WTC11 (cell line): ENCODE measurements around the gene ZNF821.

Experiments
- GABPB1 ChIP-seq: sonication (generic); formaldehyde crosslinking; IDR thresholded peaks from 2 replicates; pipeline ENCODE4 v1.8.1; 2023; ENCODE audit warnings: mild to moderate bottlenecking, missing genetic modification reagents
- HMGA2 ChIP-seq: fragments of 250-450 bp; sonication (Bioruptor Pico); IDR thresholded peaks from 2 replicates; pipeline ENCODE4 v1.4.0; 2021; ENCODE audit warnings: mild to moderate bottlenecking, moderate library complexity
- IRF2 ChIP-seq: sonication (generic); formaldehyde crosslinking; IDR thresholded peaks from 2 replicates; pipeline ENCODE4 v1.8.0; 2022; ENCODE audit warnings: low read depth, missing genetic modification reagents, borderline replicate concordance
- SMAD4 ChIP-seq: sonication (generic); formaldehyde crosslinking; IDR thresholded peaks from 2 replicates; pipeline ENCODE4 v1.8.0; 2022; ENCODE audit warnings: mild to moderate bottlenecking, missing genetic modification reagents
- SP1 ChIP-seq: sonication (generic); formaldehyde crosslinking; conservative IDR thresholded peaks from 2 replicates; pipeline ENCODE4 v1.8.1; 2022; ENCODE audit warnings: missing genetic modification reagents
- TEAD1 ChIP-seq: sonication (generic); formaldehyde crosslinking; IDR thresholded peaks from 2 replicates; pipeline ENCODE4 v1.8.0; 2022; ENCODE audit warnings: mild to moderate bottlenecking, missing genetic modification reagents
- TEAD4 ChIP-seq: sonication (generic); formaldehyde crosslinking; IDR thresholded peaks from 2 replicates; pipeline ENCODE4 v1.8.0; 2022; ENCODE audit warnings: mild to moderate bottlenecking, missing genetic modification reagents
- ZNF121 ChIP-seq: sonication (generic); formaldehyde crosslinking; IDR thresholded peaks from 2 replicates; pipeline ENCODE4 v1.8.0; 2023; ENCODE audit warnings: missing genetic modification reagents
- TF ChIP-seq, protein P1 (sequence below): fragments of 200-600 bp; IDR thresholded peaks from 2 replicates; pipeline ENCODE4 v1.8.0; 2022; ENCODE audit warnings: antibody characterized with exemption
- TF ChIP-seq, protein P2 (sequence below): sonication (generic); formaldehyde crosslinking; IDR thresholded peaks from 2 replicates; pipeline ENCODE4 v1.8.0; 2022; ENCODE audit warnings: mild to moderate bottlenecking, missing genetic modification reagents
- TF ChIP-seq, protein P3 (sequence below): sonication (generic); formaldehyde crosslinking; IDR thresholded peaks from 2 replicates; pipeline ENCODE4 v1.8.1; 2023; ENCODE audit warnings: mild to moderate bottlenecking, moderate library complexity, missing genetic modification reagents
- TF ChIP-seq, protein P4 (sequence below): sonication (generic); formaldehyde crosslinking; IDR thresholded peaks from 2 replicates; pipeline ENCODE4 v1.8.1; 2022; ENCODE audit warnings: missing genetic modification reagents, borderline replicate concordance
- TF ChIP-seq, protein P5 (sequence below): sonication (generic); formaldehyde crosslinking; IDR thresholded peaks from 2 replicates; pipeline ENCODE4 v1.8.1; 2023; ENCODE audit warnings: mild to moderate bottlenecking, missing genetic modification reagents, moderate library complexity
- TF ChIP-seq, protein P6 (sequence below): sonication (generic); formaldehyde crosslinking; conservative IDR thresholded peaks from 2 replicates; pipeline ENCODE4 v1.8.1; 2022; ENCODE audit warnings: mild to moderate bottlenecking, missing genetic modification reagents

DNA sequence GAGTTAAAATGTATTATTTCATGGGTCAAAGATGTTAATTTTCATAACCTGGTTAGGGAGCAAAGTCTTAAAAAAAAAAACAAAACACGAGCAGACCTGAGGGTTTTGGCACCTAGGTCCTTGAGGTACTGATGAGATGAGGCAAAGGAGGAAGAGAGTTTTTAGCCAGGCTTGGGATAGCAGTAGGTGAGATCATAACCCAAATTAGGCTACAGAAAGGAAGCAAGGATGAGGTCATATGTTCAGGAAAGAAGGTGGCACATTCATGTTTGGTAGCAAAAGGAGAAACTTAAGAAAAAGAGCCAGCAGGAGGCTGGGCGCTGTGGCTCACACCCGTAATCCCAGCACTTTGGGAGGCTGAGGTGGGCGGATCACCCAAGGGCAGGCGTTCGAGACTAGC is 35.4 kb downstream of the ZNF821 start:
- TF ChIP-seq, protein P1, sequence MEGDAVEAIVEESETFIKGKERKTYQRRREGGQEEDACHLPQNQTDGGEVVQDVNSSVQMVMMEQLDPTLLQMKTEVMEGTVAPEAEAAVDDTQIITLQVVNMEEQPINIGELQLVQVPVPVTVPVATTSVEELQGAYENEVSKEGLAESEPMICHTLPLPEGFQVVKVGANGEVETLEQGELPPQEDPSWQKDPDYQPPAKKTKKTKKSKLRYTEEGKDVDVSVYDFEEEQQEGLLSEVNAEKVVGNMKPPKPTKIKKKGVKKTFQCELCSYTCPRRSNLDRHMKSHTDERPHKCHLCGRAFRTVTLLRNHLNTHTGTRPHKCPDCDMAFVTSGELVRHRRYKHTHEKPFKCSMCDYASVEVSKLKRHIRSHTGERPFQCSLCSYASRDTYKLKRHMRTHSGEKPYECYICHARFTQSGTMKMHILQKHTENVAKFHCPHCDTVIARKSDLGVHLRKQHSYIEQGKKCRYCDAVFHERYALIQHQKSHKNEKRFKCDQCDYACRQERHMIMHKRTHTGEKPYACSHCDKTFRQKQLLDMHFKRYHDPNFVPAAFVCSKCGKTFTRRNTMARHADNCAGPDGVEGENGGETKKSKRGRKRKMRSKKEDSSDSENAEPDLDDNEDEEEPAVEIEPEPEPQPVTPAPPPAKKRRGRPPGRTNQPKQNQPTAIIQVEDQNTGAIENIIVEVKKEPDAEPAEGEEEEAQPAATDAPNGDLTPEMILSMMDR, result no peak
- no peak for TF ChIP-seq IRF2 (CRISPR knock-in tag)
- TF ChIP-seq, protein P2, sequence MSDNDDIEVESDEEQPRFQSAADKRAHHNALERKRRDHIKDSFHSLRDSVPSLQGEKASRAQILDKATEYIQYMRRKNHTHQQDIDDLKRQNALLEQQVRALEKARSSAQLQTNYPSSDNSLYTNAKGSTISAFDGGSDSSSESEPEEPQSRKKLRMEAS (CRISPR knock-in tag), result no peak
- no peak for TF ChIP-seq GABPB1 (CRISPR knock-in tag)
- TF ChIP-seq, protein P3, sequence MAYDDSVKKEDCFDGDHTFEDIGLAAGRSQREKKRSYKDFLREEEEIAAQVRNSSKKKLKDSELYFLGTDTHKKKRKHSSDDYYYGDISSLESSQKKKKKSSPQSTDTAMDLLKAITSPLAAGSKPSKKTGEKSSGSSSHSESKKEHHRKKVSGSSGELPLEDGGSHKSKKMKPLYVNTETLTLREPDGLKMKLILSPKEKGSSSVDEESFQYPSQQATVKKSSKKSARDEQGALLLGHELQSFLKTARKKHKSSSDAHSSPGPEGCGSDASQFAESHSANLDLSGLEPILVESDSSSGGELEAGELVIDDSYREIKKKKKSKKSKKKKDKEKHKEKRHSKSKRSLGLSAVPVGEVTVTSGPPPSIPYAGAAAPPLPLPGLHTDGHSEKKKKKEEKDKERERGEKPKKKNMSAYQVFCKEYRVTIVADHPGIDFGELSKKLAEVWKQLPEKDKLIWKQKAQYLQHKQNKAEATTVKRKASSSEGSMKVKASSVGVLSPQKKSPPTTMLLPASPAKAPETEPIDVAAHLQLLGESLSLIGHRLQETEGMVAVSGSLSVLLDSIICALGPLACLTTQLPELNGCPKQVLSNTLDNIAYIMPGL (CRISPR knock-in tag), result no peak
- TF ChIP-seq TEAD4 (CRISPR knock-in tag), result no peak
- TF ChIP-seq, protein P4, sequence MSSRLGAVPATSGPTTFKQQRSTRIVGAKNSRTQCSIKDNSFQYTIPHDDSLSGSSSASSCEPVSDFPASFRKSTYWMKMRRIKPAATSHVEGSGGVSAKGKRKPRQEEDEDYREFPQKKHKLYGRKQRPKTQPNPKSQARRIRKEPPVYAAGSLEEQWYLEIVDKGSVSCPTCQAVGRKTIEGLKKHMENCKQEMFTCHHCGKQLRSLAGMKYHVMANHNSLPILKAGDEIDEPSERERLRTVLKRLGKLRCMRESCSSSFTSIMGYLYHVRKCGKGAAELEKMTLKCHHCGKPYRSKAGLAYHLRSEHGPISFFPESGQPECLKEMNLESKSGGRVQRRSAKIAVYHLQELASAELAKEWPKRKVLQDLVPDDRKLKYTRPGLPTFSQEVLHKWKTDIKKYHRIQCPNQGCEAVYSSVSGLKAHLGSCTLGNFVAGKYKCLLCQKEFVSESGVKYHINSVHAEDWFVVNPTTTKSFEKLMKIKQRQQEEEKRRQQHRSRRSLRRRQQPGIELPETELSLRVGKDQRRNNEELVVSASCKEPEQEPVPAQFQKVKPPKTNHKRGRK (CRISPR knock-in tag), result no peak
- no peak for TF ChIP-seq HMGA2 (CRISPR knock-in tag)
- TF ChIP-seq SP1 (CRISPR knock-in tag), result no peak
- TF ChIP-seq, protein P5, sequence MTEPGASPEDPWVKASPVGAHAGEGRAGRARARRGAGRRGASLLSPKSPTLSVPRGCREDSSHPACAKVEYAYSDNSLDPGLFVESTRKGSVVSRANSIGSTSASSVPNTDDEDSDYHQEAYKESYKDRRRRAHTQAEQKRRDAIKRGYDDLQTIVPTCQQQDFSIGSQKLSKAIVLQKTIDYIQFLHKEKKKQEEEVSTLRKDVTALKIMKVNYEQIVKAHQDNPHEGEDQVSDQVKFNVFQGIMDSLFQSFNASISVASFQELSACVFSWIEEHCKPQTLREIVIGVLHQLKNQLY, result no peak
- TF ChIP-seq ZNF121, result no peak
- TF ChIP-seq, protein P6, sequence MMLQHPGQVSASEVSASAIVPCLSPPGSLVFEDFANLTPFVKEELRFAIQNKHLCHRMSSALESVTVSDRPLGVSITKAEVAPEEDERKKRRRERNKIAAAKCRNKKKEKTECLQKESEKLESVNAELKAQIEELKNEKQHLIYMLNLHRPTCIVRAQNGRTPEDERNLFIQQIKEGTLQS, result no peak
- TF ChIP-seq SMAD4, result no peak
- no peak for TF ChIP-seq TEAD1
